ENCODE data around the gene NIBAN1. TPM values are rescaled to one million over a fixed set of nuclear protein-coding genes. Genes with fewer than 3 reads are reported as not detected.

Gene NIBAN1
- total and polyA plus RNA-seq, 8 donors = 7.5 to 302 (median 39.4) TPM

DNA sequence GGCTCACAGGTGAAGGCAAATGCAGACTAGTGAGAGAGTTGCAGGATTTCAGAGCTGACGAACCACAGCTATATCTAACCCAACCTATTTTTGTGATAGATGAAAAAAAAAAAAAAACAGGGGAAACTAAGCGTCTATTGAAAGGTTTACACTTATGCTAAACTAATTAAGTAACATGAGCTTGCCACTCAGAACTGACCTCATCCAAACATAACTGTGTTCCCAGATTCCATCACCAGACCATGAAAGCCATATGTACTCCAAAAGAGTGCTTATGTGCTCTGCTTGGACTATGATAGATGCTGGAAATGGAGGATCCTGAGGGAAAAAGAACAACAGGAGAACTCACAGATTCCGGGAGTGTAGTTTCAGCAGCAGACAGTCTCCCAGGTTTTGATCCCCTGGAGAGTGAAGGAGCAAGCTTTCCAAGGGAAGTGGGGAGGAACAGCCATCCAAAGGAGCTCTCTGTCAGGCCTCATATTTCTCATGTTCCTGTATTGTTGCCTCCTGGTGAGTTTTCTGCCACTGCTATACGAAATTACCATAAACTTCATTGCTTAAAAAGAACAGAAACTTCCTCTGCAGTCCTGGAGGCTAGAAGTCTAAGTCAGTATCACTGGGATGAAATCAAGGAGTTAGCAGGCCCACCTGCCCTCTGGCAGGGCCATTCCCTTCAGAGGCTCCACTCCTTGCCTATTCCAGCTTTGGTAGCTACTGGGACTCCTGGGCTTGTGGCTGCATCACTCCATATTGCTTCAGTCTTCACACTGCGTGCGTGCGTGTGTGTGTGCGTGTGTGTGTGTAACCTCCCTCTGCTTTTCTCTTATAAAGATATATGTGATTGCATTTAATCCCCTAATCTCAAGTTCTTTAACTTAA, 38.1 kb downstream of the NIBAN1 start:
- no peak for TF ChIP-seq POLR2AphosphoS5 (IDR thresholded peaks at IDR 0.05)
- TF ChIP-seq POLR2A (IDR thresholded peaks at IDR 0.05) = no peak
- no peak for TF ChIP-seq EP300 (IDR thresholded peaks at IDR 0.05)
- no peak for TF ChIP-seq CTCF (IDR thresholded peaks at IDR 0.05)
- Histone ChIP-seq H3K9me3 (no peaks in the 10 kb centered on the region), H3K27ac (peak overlapping the region in 1 of 5 donors; percentile 32), H3K4me3 (no peak overlapping the region), H3K36me3 (peaks cover 0 to 6% (median 0%) of the 10 kb centered on the region in 4 donors), H3K4me1 (peaks cover 0 to 40% (median 10%) of the 10 kb centered on the region in 4 donors), H3K27me3 (no peaks in the 10 kb centered on the region)
- 85 to 95% (median 93%) methylated on average over 8 of the region's 8 CpGs for WGBS, 5 donors
- intact Hi-C loops (cut with DNase I; ENCODE audit: low total_unique reads) = no loop called here
- no peak for DNase-seq

GRCh38 chr1:184933944-184934343, 40.4 kb downstream of the NIBAN1 start:
- intact Hi-C loops (cut with DNase I; ENCODE audit: low total_unique reads) = no loop called here
- Histone ChIP-seq H3K9me3 (no peaks in the 10 kb centered on the region), H3K27me3 (no peaks in the 10 kb centered on the region), H3K36me3 (peaks cover 0 to 6% (median 0%) of the 10 kb centered on the region in 4 donors), H3K27ac (no peak overlapping the region), H3K4me1 (peaks cover 0 to 45% (median 20%) of the 10 kb centered on the region in 4 donors), H3K4me3 (no peak overlapping the region)
- DNase-seq = no peak
- 94 to 100% (median 98%) methylated on average over 2 of the region's 2 CpGs for WGBS, 5 donors
- TF ChIP-seq EP300 (IDR thresholded peaks at IDR 0.05) (no peak), POLR2A (IDR thresholded peaks at IDR 0.05) (no peak), CTCF (IDR thresholded peaks at IDR 0.05) (no peak), POLR2AphosphoS5 (IDR thresholded peaks at IDR 0.05) (no peak)

- H3K4me3 ChIP-seq = no peak overlapping the region
- H3K27me3 ChIP-seq = no peaks in the 10 kb centered on the region
- H3K4me1 ChIP-seq = peaks cover 0 to 29% (median 15%) of the 10 kb centered on the region in 4 donors
- 95 to 99% (median 98%) methylated on average over 7 of the region's 7 CpGs for WGBS, 5 donors
- peaks cover 0 to 6% (median 0%) of the 10 kb centered on the region in 4 donors for H3K36me3 ChIP-seq
- intact Hi-C loops (cut with DNase I; ENCODE audit: low total_unique reads) = no loop called here
- no peak overlapping the region for H3K27ac ChIP-seq
- H3K9me3 ChIP-seq = no peaks in the 10 kb centered on the region
- no peak for TF ChIP-seq POLR2A (IDR thresholded peaks at IDR 0.05)
- no peak for TF ChIP-seq EP300 (IDR thresholded peaks at IDR 0.05)
- TF ChIP-seq CTCF (IDR thresholded peaks at IDR 0.05) = no peak
- no peak for TF ChIP-seq POLR2AphosphoS5 (IDR thresholded peaks at IDR 0.05)
- DNase-seq = no peak
Observed at GRCh38 chr1:184932319-184932718, 42.0 kb downstream of the NIBAN1 start.

DNA sequence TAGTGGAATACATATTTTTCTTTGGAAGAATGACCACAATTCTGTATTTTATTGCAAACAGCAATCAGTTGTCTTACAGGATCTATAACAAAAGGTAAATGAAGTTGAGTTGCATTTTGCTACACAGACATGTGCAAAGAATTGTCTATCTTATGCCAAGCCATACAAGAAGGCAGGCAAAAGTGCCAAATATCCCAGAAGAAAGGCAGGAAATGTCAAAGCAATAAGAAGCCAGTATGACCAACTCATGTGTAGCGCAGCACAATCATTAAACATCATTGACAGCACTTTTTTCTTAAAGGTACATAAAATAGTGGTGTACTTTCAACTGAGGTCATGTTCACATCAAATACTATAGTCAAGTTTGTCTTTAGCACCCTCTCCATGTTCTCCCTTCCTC, 42.7 kb downstream of the NIBAN1 start:
- Histone ChIP-seq H3K36me3 (peaks cover 0 to 6% (median 0%) of the 10 kb centered on the region in 4 donors), H3K9me3 (no peaks in the 10 kb centered on the region), H3K27me3 (no peaks in the 10 kb centered on the region), H3K4me1 (peaks cover 0 to 27% (median 14%) of the 10 kb centered on the region in 4 donors), H3K27ac (no peak overlapping the region), H3K4me3 (no peak overlapping the region)
- no peak for TF ChIP-seq CTCF (IDR thresholded peaks at IDR 0.05)
- TF ChIP-seq EP300 (IDR thresholded peaks at IDR 0.05) = no peak
- no peak for TF ChIP-seq POLR2AphosphoS5 (IDR thresholded peaks at IDR 0.05)
- WGBS, 5 donors = 76 to 86% (median 83%) methylated on average over 1 of the region's 1 CpG
- intact Hi-C loops (cut with DNase I; ENCODE audit: low total_unique reads) = no loop called here
- no peak for DNase-seq
